Neural cell (in vitro differentiated cells): ENCODE data around the gene OPN1SW. TPM values are rescaled to one million over a fixed set of nuclear protein-coding genes. Genes with fewer than 3 reads are reported as not detected.

Experiments used
- H2AFZ ChIP-seq: fragments of 200-600, 300-800 bp; sonication (generic), shearing (Covaris generic); 2 replicates; pipeline ENCODE4 v1.6.0; 2014; ENCODE audit warnings: low read depth, mild to moderate bottlenecking, antibody characterized with exemption, low read length, moderate library complexity
- H3F3A ChIP-seq: fragments of 200-600 bp; shearing (Covaris generic); 2 replicates; pipeline ENCODE4 v1.6.1; 2016; ENCODE audit warnings: mild to moderate bottlenecking, moderate library complexity, mixed read lengths, antibody characterized with exemption, low read length; ENCODE audit not compliant: insufficient read depth, poor library complexity, severe bottlenecking
- H3K27ac ChIP-seq: fragments of 200-600, 300-800 bp; sonication (generic), shearing (Covaris generic); 2 replicates; pipeline ENCODE4 v1.5.1; 2014; ENCODE audit warnings: mild to moderate bottlenecking, low read length, moderate library complexity
- H3K27me3 ChIP-seq: fragments of 300-800, 200-600 bp; sonication (generic), shearing (Covaris generic); 2 replicates; pipeline ENCODE4 v1.6.0; 2014; ENCODE audit warnings: mild to moderate bottlenecking, low read depth, low read length, moderate library complexity; ENCODE audit not compliant: insufficient read depth
- H3K36me3 ChIP-seq: fragments of 300-800, 200-600 bp; sonication (generic), shearing (Covaris generic); 2 replicates; pipeline ENCODE4 v1.5.1; 2014; ENCODE audit warnings: mild to moderate bottlenecking, antibody characterized with exemption, low read length, moderate library complexity; ENCODE audit not compliant: insufficient read depth
- H3K4me2 ChIP-seq: fragments of 300-800, 200-600 bp; sonication (generic), shearing (Covaris generic); 2 replicates; pipeline ENCODE4 v1.6.0; 2014; ENCODE audit warnings: mild to moderate bottlenecking, low read length
- H3K4me3 ChIP-seq: fragments of 300-800, 200-600 bp; sonication (generic), shearing (Covaris generic); 2 replicates; pipeline ENCODE4 v1.5.1; 2014; ENCODE audit warnings: mild to moderate bottlenecking, low read length, moderate library complexity
- H3K79me2 ChIP-seq: fragments of 200-600 bp; shearing (Covaris generic); replicated peaks from 2 replicates; pipeline ENCODE4 v1.6.0; 2014; ENCODE audit warnings: mild to moderate bottlenecking, low read length, moderate library complexity; ENCODE audit not compliant: insufficient read depth
- H3K9ac ChIP-seq: fragments of 300-800, 200-600 bp; sonication (generic), shearing (Covaris generic); 2 replicates; pipeline ENCODE4 v1.6.1; 2016; ENCODE audit warnings: mild to moderate bottlenecking, low read length, mixed read lengths
- H3K9me2 ChIP-seq: fragments of 200-600 bp; shearing (Covaris generic); 2 replicates; pipeline ENCODE4 v1.6.1; 2016; ENCODE audit warnings: mild to moderate bottlenecking, low read length, mixed read lengths; ENCODE audit not compliant: insufficient read depth
- H3K9me3 ChIP-seq: fragments of 200-600, 300-800 bp; sonication (generic), shearing (Covaris generic); 2 replicates; pipeline ENCODE4 v1.6.1; 2016; ENCODE audit warnings: mild to moderate bottlenecking, mixed run types, low read length, moderate library complexity, mixed read lengths
- H4K20me1 ChIP-seq: fragments of 200-600 bp; shearing (Covaris generic); 2 replicates; pipeline ENCODE4 v1.6.1; 2016; ENCODE audit warnings: mild to moderate bottlenecking, mixed run types; ENCODE audit not compliant: insufficient read depth
- EP300 ChIP-seq: fragments of 450-650 bp; conservative IDR thresholded peaks from 2 replicates; pipeline ENCODE4 v1.6.1; 2014; ENCODE audit warnings: antibody characterized with exemption, mild to moderate bottlenecking, moderate library complexity; ENCODE audit not compliant: poor library complexity, severe bottlenecking
- EZH2 ChIP-seq: fragments of 200-600, 300-800 bp; shearing (Covaris generic), sonication (generic); IDR thresholded peaks from 2 replicates; pipeline ENCODE4 v1.6.1; 2014; ENCODE audit warnings: antibody characterized with exemption, low read length, borderline replicate concordance, mild to moderate bottlenecking; ENCODE audit not compliant: insufficient read depth, poor library complexity, severe bottlenecking
- MXI1 ChIP-seq: fragments of 450-650 bp; conservative IDR thresholded peaks from 2 replicates; pipeline ENCODE4 v1.6.1; 2014; ENCODE audit warnings: antibody characterized with exemption, mild to moderate bottlenecking; ENCODE audit not compliant: poor library complexity, severe bottlenecking
- POLR2AphosphoS5 ChIP-seq: IDR thresholded peaks from 2 replicates; pipeline ENCODE4 v1.6.1; 2012
- RAD21 ChIP-seq: fragments of 450-650 bp; conservative IDR thresholded peaks from 2 replicates; pipeline ENCODE4 v1.6.1; 2014; ENCODE audit warnings: antibody characterized with exemption, mild to moderate bottlenecking, moderate library complexity
- SMC3 ChIP-seq: fragments of 450-650 bp; conservative IDR thresholded peaks from 2 replicates; pipeline ENCODE4 v1.6.1; 2014; ENCODE audit warnings: antibody characterized with exemption, mild to moderate bottlenecking, moderate library complexity; ENCODE audit not compliant: poor library complexity
- TAF1 ChIP-seq: IDR thresholded peaks from 2 replicates; pipeline ENCODE4 v1.6.1; 2012; ENCODE audit warnings: low read depth
- polyA plus RNA-seq: library from polyadenylated mRNA; depleted of rRNA; stranded (reverse); fragments of >200 nt; gene quantifications from 2 replicates; pipeline ENCODE4 v1.2.3, GENCODE V29; 2014
- TF ChIP-seq, protein P1 (sequence below): IDR thresholded peaks from 2 replicates; pipeline ENCODE4 v1.6.1; 2012; ENCODE audit warnings: borderline replicate concordance
- TF ChIP-seq, protein P2 (sequence below): fragments of 450-650 bp; IDR thresholded peaks from 2 replicates; pipeline ENCODE4 v1.5.1; 2014; ENCODE audit warnings: antibody characterized with exemption, mild to moderate bottlenecking, moderate library complexity; ENCODE audit not compliant: poor library complexity, severe bottlenecking

The OPN1SW gene
- polyA plus RNA-seq, 1 donor from 2014 or later = 1.2 TPM

DNA sequence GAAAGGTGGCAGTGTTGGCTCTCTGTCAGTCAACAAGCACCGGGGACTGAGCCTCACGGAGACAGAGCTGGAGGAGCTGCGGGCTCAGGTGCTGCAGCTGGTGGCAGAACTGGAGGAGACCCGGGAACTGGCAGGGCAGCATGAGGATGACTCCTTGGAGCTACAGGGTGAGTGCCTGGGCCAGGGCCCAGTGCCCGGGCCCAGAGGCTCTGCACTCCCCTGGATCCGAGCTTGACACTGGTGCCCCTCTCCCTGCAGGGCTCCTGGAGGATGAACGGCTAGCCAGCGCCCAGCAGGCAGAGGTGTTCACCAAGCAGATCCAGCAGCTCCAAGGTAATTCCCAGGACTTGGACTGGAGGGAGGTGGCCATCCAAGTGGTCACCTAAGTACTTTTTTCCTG, 18.8 kb upstream of the OPN1SW start:
- H3K4me3 ChIP-seq = no peak overlapping the region
- H3F3A ChIP-seq = no peaks in the 10 kb centered on the region
- H3K9ac ChIP-seq = no peak overlapping the region
- no peaks in the 10 kb centered on the region for H3K27me3 ChIP-seq
- H3K9me3 ChIP-seq = no peaks in the 10 kb centered on the region
- no peak overlapping the region for H3K27ac ChIP-seq
- H3K79me2 ChIP-seq = peaks cover 6% of the 10 kb centered on the region
- H3K4me2 ChIP-seq = no peak overlapping the region
- H4K20me1 ChIP-seq = no peaks in the 10 kb centered on the region
- H2AFZ ChIP-seq = no peak overlapping the region
- no peak for TF ChIP-seq EP300
- no peak for TF ChIP-seq EZH2
- no peak for TF ChIP-seq TAF1
- TF ChIP-seq, protein P1, sequence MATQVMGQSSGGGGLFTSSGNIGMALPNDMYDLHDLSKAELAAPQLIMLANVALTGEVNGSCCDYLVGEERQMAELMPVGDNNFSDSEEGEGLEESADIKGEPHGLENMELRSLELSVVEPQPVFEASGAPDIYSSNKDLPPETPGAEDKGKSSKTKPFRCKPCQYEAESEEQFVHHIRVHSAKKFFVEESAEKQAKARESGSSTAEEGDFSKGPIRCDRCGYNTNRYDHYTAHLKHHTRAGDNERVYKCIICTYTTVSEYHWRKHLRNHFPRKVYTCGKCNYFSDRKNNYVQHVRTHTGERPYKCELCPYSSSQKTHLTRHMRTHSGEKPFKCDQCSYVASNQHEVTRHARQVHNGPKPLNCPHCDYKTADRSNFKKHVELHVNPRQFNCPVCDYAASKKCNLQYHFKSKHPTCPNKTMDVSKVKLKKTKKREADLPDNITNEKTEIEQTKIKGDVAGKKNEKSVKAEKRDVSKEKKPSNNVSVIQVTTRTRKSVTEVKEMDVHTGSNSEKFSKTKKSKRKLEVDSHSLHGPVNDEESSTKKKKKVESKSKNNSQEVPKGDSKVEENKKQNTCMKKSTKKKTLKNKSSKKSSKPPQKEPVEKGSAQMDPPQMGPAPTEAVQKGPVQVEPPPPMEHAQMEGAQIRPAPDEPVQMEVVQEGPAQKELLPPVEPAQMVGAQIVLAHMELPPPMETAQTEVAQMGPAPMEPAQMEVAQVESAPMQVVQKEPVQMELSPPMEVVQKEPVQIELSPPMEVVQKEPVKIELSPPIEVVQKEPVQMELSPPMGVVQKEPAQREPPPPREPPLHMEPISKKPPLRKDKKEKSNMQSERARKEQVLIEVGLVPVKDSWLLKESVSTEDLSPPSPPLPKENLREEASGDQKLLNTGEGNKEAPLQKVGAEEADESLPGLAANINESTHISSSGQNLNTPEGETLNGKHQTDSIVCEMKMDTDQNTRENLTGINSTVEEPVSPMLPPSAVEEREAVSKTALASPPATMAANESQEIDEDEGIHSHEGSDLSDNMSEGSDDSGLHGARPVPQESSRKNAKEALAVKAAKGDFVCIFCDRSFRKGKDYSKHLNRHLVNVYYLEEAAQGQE = no peak
- no peak for TF ChIP-seq SMC3
- no peak for TF ChIP-seq POLR2AphosphoS5
- TF ChIP-seq RAD21 = no peak
- TF ChIP-seq MXI1 = no peak
- TF ChIP-seq, protein P2, sequence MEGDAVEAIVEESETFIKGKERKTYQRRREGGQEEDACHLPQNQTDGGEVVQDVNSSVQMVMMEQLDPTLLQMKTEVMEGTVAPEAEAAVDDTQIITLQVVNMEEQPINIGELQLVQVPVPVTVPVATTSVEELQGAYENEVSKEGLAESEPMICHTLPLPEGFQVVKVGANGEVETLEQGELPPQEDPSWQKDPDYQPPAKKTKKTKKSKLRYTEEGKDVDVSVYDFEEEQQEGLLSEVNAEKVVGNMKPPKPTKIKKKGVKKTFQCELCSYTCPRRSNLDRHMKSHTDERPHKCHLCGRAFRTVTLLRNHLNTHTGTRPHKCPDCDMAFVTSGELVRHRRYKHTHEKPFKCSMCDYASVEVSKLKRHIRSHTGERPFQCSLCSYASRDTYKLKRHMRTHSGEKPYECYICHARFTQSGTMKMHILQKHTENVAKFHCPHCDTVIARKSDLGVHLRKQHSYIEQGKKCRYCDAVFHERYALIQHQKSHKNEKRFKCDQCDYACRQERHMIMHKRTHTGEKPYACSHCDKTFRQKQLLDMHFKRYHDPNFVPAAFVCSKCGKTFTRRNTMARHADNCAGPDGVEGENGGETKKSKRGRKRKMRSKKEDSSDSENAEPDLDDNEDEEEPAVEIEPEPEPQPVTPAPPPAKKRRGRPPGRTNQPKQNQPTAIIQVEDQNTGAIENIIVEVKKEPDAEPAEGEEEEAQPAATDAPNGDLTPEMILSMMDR = no peak
- no peaks in the 10 kb centered on the region for H3K36me3 ChIP-seq
- no peaks in the 10 kb centered on the region for H3K9me2 ChIP-seq

DNA sequence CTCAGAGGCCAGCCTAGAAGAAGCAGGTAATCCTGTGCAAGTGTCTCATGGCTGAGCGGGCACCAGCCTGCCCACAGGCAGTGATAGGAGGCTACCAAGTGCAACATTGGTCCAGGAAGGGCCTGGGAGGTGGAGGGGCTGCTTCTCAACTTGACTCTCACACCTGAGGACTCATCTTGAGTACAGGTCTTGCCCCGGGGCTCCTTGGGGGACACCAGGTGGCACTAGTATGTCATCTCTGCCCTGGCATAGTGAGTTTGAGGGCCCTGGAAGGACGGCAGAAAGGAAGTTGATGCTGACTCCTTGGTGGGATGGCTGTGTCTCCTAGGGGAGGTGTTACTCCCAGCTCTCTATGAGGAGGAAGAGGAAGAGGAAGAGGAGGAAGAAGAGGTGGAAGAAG, 18.4 kb upstream of the OPN1SW start:
- Histone ChIP-seq H3K4me3 (no peak overlapping the region), H3K36me3 (no peaks in the 10 kb centered on the region), H3K27me3 (no peaks in the 10 kb centered on the region), H3K9ac (no peak overlapping the region), H3F3A (no peaks in the 10 kb centered on the region), H3K4me2 (no peak overlapping the region), H4K20me1 (no peaks in the 10 kb centered on the region), H3K79me2 (peaks cover 6% of the 10 kb centered on the region), H3K9me2 (no peaks in the 10 kb centered on the region), H3K9me3 (no peaks in the 10 kb centered on the region), H3K27ac (no peak overlapping the region), H2AFZ (no peak overlapping the region)
- TF ChIP-seq TAF1 (no peak), EP300 (no peak)
- TF ChIP-seq, protein P2 = no peak
- TF ChIP-seq, protein P1 = no peak
